Muscle layer of colon (tissue), 2 donors: ENCODE data around the gene DNASE1L3.

Experiments
- H3K27ac ChIP-seq: one replicate; pipeline ENCODE4 v1.7.0; 2013; ENCODE audit warnings: low read depth, mild to moderate bottlenecking, low read length, moderate library complexity
- H3K27me3 ChIP-seq, 2 donors: one replicate each; pipeline ENCODE4 v1.7.0; 2013; ENCODE audit warnings: low read length in 2 of 2, mild to moderate bottlenecking in 2 of 2; ENCODE audit not compliant: insufficient read depth in 2 of 2, control insufficient read depth in 1 of 2
- H3K36me3 ChIP-seq: one replicate; pipeline ENCODE4 v1.7.0; 2013; ENCODE audit warnings: mild to moderate bottlenecking, low read length; ENCODE audit not compliant: insufficient read depth
- H3K4me1 ChIP-seq: one replicate; pipeline ENCODE4 v1.7.0; 2013; ENCODE audit warnings: mild to moderate bottlenecking, low read length; ENCODE audit not compliant: insufficient read depth
- H3K4me3 ChIP-seq, 2 donors: one replicate each; pipeline ENCODE4 v1.7.0; 2013; ENCODE audit warnings: low read length in 2 of 2, low read depth in 1 of 2, mild to moderate bottlenecking in 1 of 2, moderate library complexity in 1 of 2
- H3K9ac ChIP-seq: one replicate; pipeline ENCODE4 v1.7.0; 2013; ENCODE audit warnings: low read length
- H3K9me3 ChIP-seq: one replicate; pipeline ENCODE4 v1.7.0; 2013; ENCODE audit warnings: mild to moderate bottlenecking, low read length
- donor health status: abdominal sarcoma.
- donor health status: Adenocarcinoma of cecum.

The DNASE1L3 gene

DNA sequence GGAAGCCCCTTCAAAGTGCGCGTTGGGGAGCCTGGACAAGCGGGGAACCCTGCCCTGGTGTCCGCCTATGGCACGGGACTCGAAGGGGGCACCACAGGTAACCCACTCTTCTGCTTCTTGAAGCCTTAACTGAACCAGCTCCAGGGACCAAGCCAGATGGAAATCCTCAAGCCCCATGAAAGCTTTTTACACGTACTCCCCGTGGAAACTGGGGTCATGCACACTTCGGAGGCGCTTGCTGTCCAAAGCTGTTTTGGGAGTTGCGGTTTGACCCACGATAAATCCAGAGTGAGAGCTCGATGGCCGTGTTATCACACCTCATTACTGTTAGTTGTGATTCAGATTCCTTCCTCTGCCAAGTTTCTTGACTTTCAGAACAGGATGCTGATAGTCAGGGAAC lies 47.5 kb downstream of the DNASE1L3 start:
- no peak overlapping the region for H3K9ac ChIP-seq
- H3K27me3 ChIP-seq, result no peaks in the 10 kb centered on the region
- H3K4me3 ChIP-seq, result no peak overlapping the region
- H3K9me3 ChIP-seq, result no peaks in the 10 kb centered on the region
- peak overlapping the region; percentile 76 for H3K27ac ChIP-seq
- H3K4me1 ChIP-seq, result peaks cover 76% of the 10 kb centered on the region
- peaks cover 61% of the 10 kb centered on the region for H3K36me3 ChIP-seq

DNA sequence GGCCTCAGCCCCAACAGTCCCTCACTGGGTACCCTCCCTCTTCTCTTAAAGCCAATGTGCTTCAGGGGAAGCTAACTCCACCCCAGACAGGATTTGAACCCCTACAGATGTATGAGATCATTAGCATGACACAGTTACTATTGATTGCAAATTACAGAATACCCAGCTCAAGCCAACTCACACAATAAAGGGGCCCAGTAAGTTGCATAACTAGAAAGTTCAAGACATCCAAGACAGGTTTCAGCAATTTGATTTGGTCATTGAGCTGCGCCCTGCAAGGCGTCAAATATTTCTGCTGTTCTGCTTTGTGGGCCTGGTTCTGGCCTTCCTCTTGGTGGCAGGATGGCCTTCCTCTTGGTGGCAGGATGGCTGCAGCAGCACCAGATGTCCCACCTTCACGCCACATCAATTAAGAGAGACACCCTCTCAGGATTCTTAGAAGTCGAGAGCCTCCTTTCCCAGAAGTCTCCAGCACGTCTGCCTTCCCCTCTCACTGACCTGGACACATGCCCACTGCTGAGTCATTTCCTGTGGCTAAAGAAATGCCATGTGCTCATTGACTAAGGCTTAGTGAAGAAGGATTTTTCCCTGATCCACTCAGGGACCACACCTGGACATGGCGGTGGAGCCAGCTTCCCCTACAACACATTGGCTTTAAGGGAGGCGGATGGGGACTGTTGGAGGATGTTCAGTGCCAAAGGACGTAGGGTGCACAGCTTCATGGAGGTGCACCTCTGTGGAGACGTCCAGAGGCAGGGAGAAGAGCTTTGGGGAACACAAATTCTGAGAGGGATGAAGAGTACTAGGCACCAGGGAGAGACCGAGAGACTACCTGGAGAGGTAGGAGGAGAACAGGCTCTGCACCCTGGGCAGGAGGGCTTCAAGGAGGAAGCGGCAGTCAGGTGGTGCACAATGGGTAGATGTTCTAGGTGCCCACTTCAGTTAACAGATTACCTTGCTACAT lies 49.1 kb downstream of the DNASE1L3 start:
- no peak overlapping the region for H3K9ac ChIP-seq
- H3K27ac ChIP-seq, result peak overlapping the region; percentile 47
- peak overlapping the region in 1 of 2 donors; percentile 8 for H3K4me3 ChIP-seq
- peaks cover 70% of the 10 kb centered on the region for H3K36me3 ChIP-seq
- no peaks in the 10 kb centered on the region for H3K27me3 ChIP-seq
- no peaks in the 10 kb centered on the region for H3K9me3 ChIP-seq
- peaks cover 76% of the 10 kb centered on the region for H3K4me1 ChIP-seq

DNA sequence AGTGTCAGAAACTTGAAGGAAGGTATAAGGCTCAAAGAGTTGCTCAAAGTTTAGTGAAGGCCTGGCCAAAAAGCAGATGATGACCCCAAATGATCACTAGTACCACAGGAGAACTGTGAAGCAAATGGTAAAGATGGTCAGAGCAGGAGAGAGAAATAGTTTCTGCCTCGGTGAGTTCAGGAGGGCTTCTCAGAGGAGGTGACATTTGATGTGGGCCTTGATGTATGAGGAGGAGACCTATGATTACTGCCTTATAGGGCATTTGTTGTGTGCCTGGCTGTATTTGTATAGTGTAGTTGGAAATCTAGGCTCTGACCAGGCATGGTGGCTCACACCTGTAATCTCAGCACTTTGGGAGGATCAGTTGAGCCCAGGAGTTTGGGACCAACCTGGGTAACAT lies 50.4 kb downstream of the DNASE1L3 start:
- Histone ChIP-seq H3K27ac (no peak overlapping the region), H3K27me3 (no peaks in the 10 kb centered on the region), H3K9me3 (no peaks in the 10 kb centered on the region), H3K36me3 (peaks cover 83% of the 10 kb centered on the region), H3K4me1 (peaks cover 72% of the 10 kb centered on the region), H3K4me3 (no peak overlapping the region), H3K9ac (no peak overlapping the region)

DNA sequence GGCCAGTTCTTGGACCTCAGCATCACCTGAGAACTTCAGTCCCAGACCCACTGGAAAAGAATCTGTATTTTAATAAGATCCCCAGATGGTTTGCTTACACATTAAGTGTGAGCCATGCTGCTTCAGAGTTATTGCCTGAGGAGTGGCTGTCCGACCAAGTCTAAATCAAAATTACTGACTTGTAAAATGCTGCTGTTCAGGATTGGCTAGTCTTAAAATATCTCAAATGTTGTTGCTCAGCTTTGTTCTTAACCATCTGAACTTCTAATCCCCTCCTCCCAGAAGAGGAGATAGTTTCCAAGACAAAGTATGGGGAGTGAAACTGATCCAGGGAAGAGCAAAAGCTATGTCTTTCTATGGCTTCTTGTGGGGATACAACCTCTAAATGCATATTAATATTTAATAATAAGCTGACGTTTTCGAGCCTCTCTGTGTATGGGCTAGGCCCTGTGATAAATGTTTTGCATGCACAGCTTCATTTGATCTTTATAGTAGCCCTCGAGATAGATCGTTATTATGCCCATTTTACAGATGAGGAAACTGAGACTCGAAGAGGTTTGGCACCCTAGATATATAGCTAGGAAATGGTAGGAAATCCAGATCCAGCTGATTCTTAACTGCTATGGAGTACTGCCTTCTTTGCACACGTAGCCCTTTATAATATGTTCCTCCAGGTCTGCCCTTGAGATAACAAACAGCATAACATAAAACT lies 52.2 kb downstream of the DNASE1L3 start:
- Histone ChIP-seq H3K27me3 (no peaks in the 10 kb centered on the region), H3K9me3 (no peaks in the 10 kb centered on the region), H3K4me1 (peaks cover 54% of the 10 kb centered on the region), H3K9ac (no peak overlapping the region), H3K36me3 (peaks cover 86% of the 10 kb centered on the region), H3K4me3 (no peak overlapping the region), H3K27ac (peak overlapping the region; percentile 13)

DNA sequence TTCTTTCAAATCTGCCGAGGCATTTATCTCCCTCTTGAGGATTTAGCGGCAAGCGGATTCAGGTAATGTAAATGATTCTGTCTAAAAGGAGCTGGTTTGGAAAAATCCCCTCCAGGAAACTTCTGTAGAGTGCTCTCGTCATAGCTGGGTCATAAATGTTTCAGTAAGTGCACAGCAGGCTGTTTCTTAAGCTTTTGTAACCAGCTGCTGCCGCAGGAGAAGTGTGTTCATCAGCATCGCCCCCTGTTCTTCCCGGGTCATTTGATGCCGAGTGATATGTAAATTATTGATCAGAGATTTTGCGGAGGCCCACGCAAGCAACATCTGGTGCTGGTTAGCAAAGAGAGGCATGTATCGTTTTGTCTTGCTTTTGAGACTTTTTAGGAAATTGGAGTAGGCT lies 53.1 kb downstream of the DNASE1L3 start:
- H3K4me1 ChIP-seq, result peaks cover 52% of the 10 kb centered on the region
- no peak overlapping the region for H3K9ac ChIP-seq
- H3K4me3 ChIP-seq, result no peak overlapping the region
- H3K9me3 ChIP-seq, result no peaks in the 10 kb centered on the region
- H3K36me3 ChIP-seq, result peaks cover 86% of the 10 kb centered on the region
- no peaks in the 10 kb centered on the region for H3K27me3 ChIP-seq
- H3K27ac ChIP-seq, result peak overlapping the region; percentile 13

DNA sequence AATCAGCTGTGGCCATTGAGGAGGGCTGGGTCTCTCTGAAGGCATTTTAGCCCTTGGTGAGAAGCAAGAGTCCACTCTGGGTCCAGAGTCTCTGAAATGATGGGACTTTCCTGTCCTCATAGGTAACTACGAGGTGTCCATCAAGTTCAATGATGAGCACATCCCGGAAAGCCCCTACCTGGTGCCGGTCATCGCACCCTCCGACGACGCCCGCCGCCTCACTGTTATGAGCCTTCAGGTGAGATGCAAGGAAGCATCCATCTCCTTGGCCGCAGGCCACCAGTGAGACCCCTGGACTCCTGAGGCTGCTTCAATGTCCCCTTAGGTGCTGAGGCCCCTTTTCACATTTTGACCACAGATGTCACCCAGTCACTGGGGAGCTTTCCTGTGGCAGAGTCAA lies 54.9 kb downstream of the DNASE1L3 start:
- peaks cover 81% of the 10 kb centered on the region for H3K36me3 ChIP-seq
- H3K4me1 ChIP-seq, result peaks cover 51% of the 10 kb centered on the region
- H3K9ac ChIP-seq, result no peak overlapping the region
- H3K27me3 ChIP-seq, result no peaks in the 10 kb centered on the region
- H3K9me3 ChIP-seq, result no peaks in the 10 kb centered on the region
- no peak overlapping the region for H3K27ac ChIP-seq
- H3K4me3 ChIP-seq, result no peak overlapping the region

DNA sequence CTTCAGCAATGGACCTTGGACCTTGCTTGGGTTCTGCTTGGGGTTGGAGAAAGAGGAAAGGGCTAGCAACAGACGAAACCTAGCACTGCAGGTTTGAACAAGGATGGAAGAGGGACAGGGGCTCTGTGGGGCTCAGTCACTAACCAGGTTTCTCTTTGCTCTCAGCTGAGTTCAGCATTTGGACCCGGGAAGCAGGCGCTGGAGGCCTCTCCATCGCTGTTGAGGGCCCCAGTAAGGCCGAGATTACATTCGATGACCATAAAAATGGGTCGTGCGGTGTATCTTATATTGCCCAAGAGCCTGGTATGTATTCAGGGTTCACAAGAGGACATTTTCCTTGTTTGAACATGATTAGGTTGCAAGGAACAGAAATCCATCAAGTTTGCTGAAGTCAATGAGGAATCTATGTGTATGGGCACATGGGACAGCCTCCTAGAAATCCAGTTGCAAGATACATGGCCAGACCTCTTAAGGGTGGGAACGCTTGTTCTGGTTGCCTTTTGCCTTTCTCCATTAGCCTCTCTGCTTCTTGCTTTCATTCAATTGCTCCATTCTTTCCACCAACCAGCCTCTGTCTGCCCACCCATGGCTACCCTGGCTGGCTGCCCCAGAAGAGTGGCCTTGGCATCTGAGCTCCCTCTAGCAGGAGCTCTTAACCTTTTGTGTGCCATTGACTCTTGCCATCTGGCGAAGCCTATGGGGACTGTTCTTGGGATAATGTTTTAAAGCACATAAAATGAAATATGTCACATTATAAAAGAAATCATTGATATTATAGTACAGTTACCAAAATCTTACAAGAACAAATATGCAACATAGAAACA lies 55.9 kb downstream of the DNASE1L3 start:
- Histone ChIP-seq H3K36me3 (peaks cover 81% of the 10 kb centered on the region), H3K9me3 (no peaks in the 10 kb centered on the region), H3K27ac (no peak overlapping the region)

DNA sequence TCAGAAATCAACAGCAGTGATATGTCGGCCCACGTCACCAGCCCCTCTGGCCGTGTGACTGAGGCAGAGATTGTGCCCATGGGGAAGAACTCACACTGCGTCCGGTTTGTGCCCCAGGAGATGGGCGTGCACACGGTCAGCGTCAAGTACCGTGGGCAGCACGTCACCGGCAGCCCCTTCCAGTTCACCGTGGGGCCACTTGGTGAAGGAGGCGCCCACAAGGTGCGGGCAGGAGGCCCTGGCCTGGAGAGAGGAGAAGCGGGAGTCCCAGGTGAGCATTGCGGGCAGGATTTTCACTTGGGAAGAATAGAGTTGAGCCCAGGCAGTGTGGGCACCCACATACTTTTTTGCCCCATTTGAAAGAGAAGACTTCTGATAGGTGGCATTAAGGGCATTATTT lies 57.4 kb downstream of the DNASE1L3 start:
- Histone ChIP-seq H3K9ac (no peak overlapping the region), H3K4me1 (peaks cover 42% of the 10 kb centered on the region), H3K27me3 (no peaks in the 10 kb centered on the region), H3K36me3 (peaks cover 89% of the 10 kb centered on the region), H3K27ac (no peak overlapping the region), H3K4me3 (no peak overlapping the region), H3K9me3 (no peaks in the 10 kb centered on the region)

More for the DNA sequence above, 55.9 kb downstream of the DNASE1L3 start:
- Histone ChIP-seq H3K9ac (no peak overlapping the region), H3K4me3 (no peak overlapping the region), H3K4me1 (peaks cover 56% of the 10 kb centered on the region), H3K27me3 (no peaks in the 10 kb centered on the region)

DNA sequence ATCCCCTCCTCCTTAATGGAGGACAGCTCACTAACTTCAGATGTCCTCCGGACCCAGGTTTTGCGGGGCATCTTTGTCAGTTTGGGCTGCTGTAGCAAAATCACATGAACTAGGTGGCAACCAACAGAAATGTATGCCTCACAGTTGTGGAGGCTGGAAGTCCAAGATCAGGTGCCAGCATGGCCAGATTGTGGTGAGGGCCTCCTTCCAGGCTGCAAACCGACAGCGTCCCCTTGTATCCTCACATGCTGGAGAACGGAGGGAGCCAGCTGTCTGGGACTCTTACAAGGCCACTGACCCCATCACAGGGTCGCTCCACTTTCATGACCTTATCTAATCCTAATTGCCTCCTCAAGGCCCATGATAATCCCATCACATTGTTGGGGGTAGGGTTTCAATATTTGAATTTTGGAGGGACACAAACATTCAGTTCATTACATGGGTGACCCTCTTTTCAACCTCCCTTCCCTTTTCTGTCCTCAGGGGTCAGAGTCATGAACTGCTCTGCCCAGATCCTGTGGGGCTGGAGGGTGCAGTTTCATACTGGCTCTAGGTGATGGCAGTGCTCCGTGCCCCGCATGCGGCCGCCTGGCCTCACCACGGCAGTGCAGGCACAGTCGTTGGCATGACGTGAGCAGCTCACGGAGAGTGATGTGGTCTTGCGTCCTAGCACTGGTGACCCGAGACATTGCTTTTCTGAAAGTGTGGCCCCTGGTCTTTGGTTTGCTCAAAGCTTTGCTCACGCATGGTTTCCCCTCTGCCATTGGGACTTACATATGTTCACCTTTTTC lies 58.4 kb downstream of the DNASE1L3 start:
- no peaks in the 10 kb centered on the region for H3K9me3 ChIP-seq
- peak overlapping the region; percentile 27 for H3K27ac ChIP-seq
- no peaks in the 10 kb centered on the region for H3K27me3 ChIP-seq
- peaks cover 33% of the 10 kb centered on the region for H3K4me1 ChIP-seq
- no peak overlapping the region for H3K4me3 ChIP-seq
- peaks cover 88% of the 10 kb centered on the region for H3K36me3 ChIP-seq
- H3K9ac ChIP-seq, result no peak overlapping the region

DNA sequence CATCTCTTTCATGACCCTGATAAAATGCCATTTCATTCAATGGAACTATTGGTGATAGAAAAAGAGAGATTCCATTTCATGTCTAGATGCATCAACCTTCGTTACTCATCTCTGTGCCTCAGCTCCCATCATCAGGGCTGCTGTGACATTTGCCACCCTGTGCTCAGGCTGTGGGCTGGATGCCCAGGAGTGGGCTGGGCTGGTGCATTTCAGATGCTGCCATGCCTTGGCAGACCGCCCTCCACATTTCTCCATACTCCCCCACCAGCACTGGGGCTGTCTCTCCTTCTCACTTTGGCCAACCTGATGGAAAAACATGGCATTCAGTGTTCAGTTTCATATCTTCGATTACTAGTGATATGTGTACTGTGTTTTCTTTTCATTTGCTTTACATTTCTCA lies 59.1 kb downstream of the DNASE1L3 start:
- H3K9ac ChIP-seq, result no peak overlapping the region
- H3K27me3 ChIP-seq, result no peaks in the 10 kb centered on the region
- no peaks in the 10 kb centered on the region for H3K9me3 ChIP-seq
- H3K27ac ChIP-seq, result peak overlapping the region; percentile 27
- H3K4me3 ChIP-seq, result no peak overlapping the region
- H3K36me3 ChIP-seq, result peaks cover 88% of the 10 kb centered on the region
- H3K4me1 ChIP-seq, result peaks cover 25% of the 10 kb centered on the region
